Measurements from ENCODE around the gene STARD9.
A peak's percentile ranks its signal among the peaks of the same experiment; 100 is the strongest.

The STARD9 gene

DNA sequence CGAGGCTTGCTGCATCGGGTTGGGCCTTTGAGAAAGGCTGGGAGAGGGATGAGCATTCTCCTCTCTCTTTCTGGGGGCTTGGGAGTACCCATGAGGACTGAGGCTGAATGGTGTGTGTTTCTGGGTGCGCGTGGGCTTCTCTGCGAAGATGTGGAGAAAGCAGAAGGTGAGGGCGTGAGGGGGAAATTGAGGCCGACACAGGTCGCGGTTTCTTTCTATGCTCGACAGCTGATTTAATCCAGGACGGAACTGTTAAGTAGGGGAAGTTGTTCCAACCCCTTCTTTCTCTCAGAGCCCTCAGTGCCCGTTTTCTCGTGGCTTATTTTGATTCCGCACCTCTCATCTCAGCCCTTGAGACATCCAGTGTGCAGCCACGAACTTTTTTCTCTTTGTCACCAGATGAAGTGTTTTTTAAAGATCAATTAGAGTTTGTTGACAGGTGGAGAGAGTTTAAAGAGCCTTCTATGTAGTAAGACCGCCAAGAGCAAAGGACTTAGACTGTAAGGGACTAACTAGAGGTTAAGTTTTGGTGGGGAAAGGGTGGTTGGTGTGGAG is 711 bp downstream of the STARD9 start:
- no peaks in the 10 kb centered on the region for H3K36me3 ChIP-seq (replicated peaks)
- no peaks in the 10 kb centered on the region for H3K27me3 ChIP-seq (replicated peaks)
- DNase-seq = no peak
- in situ Hi-C loops (cut with HindIII; ENCODE audit: low pct_ligation_motif_present, low sequenced_read_pairs) = no loop called here
- H3K4me3 ChIP-seq (ENCODE audit: low read depth, low read length) = peak overlapping the region; percentile 80
- TF ChIP-seq, protein P1, sequence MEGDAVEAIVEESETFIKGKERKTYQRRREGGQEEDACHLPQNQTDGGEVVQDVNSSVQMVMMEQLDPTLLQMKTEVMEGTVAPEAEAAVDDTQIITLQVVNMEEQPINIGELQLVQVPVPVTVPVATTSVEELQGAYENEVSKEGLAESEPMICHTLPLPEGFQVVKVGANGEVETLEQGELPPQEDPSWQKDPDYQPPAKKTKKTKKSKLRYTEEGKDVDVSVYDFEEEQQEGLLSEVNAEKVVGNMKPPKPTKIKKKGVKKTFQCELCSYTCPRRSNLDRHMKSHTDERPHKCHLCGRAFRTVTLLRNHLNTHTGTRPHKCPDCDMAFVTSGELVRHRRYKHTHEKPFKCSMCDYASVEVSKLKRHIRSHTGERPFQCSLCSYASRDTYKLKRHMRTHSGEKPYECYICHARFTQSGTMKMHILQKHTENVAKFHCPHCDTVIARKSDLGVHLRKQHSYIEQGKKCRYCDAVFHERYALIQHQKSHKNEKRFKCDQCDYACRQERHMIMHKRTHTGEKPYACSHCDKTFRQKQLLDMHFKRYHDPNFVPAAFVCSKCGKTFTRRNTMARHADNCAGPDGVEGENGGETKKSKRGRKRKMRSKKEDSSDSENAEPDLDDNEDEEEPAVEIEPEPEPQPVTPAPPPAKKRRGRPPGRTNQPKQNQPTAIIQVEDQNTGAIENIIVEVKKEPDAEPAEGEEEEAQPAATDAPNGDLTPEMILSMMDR (IDR thresholded peaks at IDR 0.05; ENCODE audit: low read depth, low read length, missing control alignments) = no peak
- peak overlapping the region; percentile 57 for H3K27ac ChIP-seq

DNA sequence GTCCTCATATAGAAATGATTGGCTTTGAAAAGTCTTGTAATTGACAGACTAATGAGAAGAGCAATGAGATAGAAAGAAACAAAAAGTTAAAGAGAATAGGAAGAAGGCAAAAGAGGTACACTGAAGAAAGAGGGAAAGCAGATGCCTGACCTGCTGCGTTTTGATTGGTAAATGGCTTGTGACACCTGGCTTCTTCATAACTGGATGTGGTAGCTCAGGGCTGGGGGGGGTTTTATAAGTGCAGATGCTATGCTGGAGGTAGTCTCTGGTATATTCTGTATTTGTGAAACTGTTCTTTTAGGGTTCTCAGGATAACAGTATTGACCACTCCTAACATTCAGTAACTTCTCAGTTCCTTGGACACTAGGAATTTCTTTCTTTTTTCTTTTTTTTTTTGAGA is 1.4 kb downstream of the STARD9 start:
- H3K27ac ChIP-seq = no peak overlapping the region
- in situ Hi-C loops (cut with HindIII; ENCODE audit: low pct_ligation_motif_present, low sequenced_read_pairs) = no loop called here
- no peak overlapping the region for H3K4me3 ChIP-seq (ENCODE audit: low read depth, low read length)
- TF ChIP-seq, protein P1 (IDR thresholded peaks at IDR 0.05; ENCODE audit: low read depth, low read length, missing control alignments) = no peak
- no peak for DNase-seq
- no peaks in the 10 kb centered on the region for H3K27me3 ChIP-seq (replicated peaks)
- H3K36me3 ChIP-seq (replicated peaks) = no peaks in the 10 kb centered on the region

DNA sequence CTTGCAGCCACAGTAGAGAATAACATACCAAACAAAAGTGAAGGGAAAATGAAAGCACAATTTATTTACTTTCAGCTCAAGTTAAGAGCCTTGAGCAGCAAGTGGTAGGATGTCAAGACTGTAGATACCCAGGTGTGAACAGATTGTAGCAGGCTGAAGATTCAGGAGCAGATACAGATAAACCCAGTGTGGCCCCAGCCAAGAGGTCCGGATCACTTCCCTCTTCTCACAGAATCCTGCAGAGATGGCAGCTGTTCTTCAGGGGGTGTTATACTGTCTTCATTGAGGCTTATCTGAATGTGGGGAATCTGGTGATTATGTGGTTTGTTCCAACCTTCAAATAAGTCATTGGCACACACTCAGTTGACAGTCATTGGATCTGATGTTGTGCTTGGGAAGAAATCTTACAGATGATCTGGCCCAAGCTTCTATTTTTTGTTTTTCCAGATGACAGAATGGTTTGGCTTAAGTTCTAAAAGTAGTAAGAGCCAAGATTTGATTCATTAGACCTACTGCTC is 2.2 kb downstream of the STARD9 start:
- peak; percentile 57 for DNase-seq
- Histone ChIP-seq H3K36me3 (replicated peaks) (no peaks in the 10 kb centered on the region), H3K4me3 (ENCODE audit: low read depth, low read length) (no peak overlapping the region), H3K27me3 (replicated peaks) (no peaks in the 10 kb centered on the region), H3K27ac (no peak overlapping the region)
- TF ChIP-seq, protein P1 (IDR thresholded peaks at IDR 0.05; ENCODE audit: low read depth, low read length, missing control alignments) = no peak
- in situ Hi-C loops (cut with HindIII; ENCODE audit: low pct_ligation_motif_present, low sequenced_read_pairs) = no loop called here

DNA sequence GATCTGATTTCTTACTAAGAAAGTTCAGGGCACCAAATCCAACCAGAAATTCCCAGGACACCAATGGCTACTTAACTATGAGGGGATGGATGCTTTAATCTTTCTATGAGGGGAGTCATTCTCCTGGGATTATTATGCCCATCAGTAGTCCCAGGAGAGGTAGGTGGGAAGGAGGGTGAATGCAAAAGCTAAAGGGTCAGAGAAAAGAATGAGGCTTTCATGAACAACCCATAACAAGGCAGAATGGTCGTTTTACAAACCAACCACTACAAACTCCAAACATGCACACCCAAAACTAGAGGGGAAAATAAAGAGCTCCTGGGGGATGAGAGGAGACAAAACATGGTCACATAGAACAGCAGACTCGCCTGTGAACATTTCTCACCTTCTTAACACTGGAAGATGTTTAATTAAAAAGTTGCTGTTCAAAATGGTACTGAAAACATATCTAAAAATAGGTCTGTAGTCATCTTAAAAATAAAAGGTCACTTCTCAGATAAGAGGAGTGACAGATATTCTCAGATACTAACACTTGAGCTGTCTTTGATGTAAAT is 3.7 kb downstream of the STARD9 start:
- Histone ChIP-seq H3K27ac (no peak overlapping the region), H3K36me3 (replicated peaks) (no peaks in the 10 kb centered on the region), H3K4me3 (ENCODE audit: low read depth, low read length) (no peak overlapping the region), H3K27me3 (replicated peaks) (no peaks in the 10 kb centered on the region)
- TF ChIP-seq, protein P1 (IDR thresholded peaks at IDR 0.05; ENCODE audit: low read depth, low read length, missing control alignments) = no peak
- in situ Hi-C loops (cut with HindIII; ENCODE audit: low pct_ligation_motif_present, low sequenced_read_pairs) = no loop called here
- no peak for DNase-seq

DNA sequence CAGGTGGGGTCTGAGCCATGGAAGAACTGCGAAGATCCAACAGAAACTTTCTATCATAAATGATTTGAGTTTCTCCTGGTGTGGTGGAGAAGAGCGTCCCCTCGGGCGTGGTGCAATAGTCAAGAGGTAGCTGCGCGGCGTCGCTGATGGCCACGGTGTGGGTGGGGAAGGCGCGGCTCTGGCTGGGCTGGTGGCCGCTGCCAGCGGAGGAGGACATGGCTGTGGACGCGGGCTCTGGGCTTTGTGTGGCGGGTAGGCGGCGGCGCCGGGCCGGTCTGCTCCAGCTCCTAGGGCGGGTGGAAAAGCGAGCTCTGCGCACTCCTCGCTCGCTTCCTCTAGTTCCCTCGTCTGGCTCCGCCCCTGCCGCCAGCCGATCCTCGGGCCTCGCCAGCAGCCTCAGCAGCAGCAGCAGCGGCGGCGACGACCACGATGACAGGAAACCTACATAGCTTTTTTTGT is 5.9 kb downstream of the STARD9 start:
- peak; percentile 63 for DNase-seq
- Histone ChIP-seq H3K27ac (no peak overlapping the region), H3K27me3 (replicated peaks) (no peaks in the 10 kb centered on the region), H3K4me3 (ENCODE audit: low read depth, low read length) (peak overlapping the region; percentile 63), H3K36me3 (replicated peaks) (no peaks in the 10 kb centered on the region)
- TF ChIP-seq, protein P1 (IDR thresholded peaks at IDR 0.05; ENCODE audit: low read depth, low read length, missing control alignments) = peak; percentile 7
- in situ Hi-C loops (cut with HindIII; ENCODE audit: low pct_ligation_motif_present, low sequenced_read_pairs) = no loop called here
